HepG2 (cell line): ENCODE data around the gene MAGI1. TPM values are rescaled to one million over a fixed set of nuclear protein-coding genes. Genes with fewer than 3 reads are reported as not detected.
A peak's percentile ranks its signal among the peaks of the same experiment; 100 is the strongest.

Experiments used
- ARNT2 ChIP-seq: sonication (generic); formaldehyde crosslinking; IDR thresholded peaks from 2 replicates; pipeline ENCODE4 v1.8.0; 2022; ENCODE audit warnings: mild to moderate bottlenecking, low read depth, missing genetic modification reagents, moderate library complexity
- BCLAF1 ChIP-seq: fragments of 450-650 bp; IDR thresholded peaks from 2 replicates; pipeline ENCODE4 v1.6.1; 2017; ENCODE audit warnings: mild to moderate bottlenecking
- DR1 ChIP-seq: sonication (generic); formaldehyde crosslinking; IDR thresholded peaks from 2 replicates; pipeline ENCODE4 v1.8.0; 2021; ENCODE audit warnings: mild to moderate bottlenecking, missing genetic modification reagents, inconsistent platforms
- FOSL2 ChIP-seq: sonication (generic); formaldehyde crosslinking; IDR thresholded peaks from 2 replicates; pipeline ENCODE4 v1.4.0; 2020; ENCODE audit warnings: missing genetic modification reagents
- FOXO4 ChIP-seq: sonication (generic); formaldehyde crosslinking; conservative IDR thresholded peaks from 2 replicates; pipeline ENCODE4 v1.8.1; 2023; ENCODE audit warnings: missing genetic modification reagents
- HMG20A ChIP-seq: IDR thresholded peaks from 2 replicates; pipeline ENCODE4 v1.6.1; 2016; ENCODE audit warnings: borderline replicate concordance
- KAT8 ChIP-seq: IDR thresholded peaks from 2 replicates; pipeline ENCODE4 v1.6.1; 2016; ENCODE audit warnings: missing genetic modification reagents, missing compliant biosample characterization
- MED13 ChIP-seq: sonication (generic); formaldehyde crosslinking; IDR thresholded peaks from 2 replicates; pipeline ENCODE4 v1.5.0; 2020; ENCODE audit warnings: missing genetic modification reagents
- MTF2 ChIP-seq: sonication (generic); formaldehyde crosslinking; IDR thresholded peaks from 2 replicates; pipeline ENCODE4 v1.5.0; 2020; ENCODE audit warnings: missing genetic modification reagents, borderline replicate concordance
- NKX3-1 ChIP-seq: sonication (generic); formaldehyde crosslinking; IDR thresholded peaks from 2 replicates; pipeline ENCODE4 v1.5.0; 2020; ENCODE audit warnings: missing genetic modification reagents
- PCBP1 ChIP-seq: fragments of 200-400 bp; formaldehyde crosslinking; IDR thresholded peaks from 2 replicates; pipeline ENCODE4 v1.6.1; 2017; ENCODE audit warnings: mild to moderate bottlenecking, low read depth, low read length, borderline replicate concordance
- PLSCR1 ChIP-seq: sonication (generic); formaldehyde crosslinking; IDR thresholded peaks from 2 replicates; pipeline ENCODE4 v1.5.0; 2020; ENCODE audit warnings: missing genetic modification reagents, mild to moderate bottlenecking, borderline replicate concordance
- SMAD1 ChIP-seq: sonication (generic); formaldehyde crosslinking; IDR thresholded peaks from 2 replicates; pipeline ENCODE4 v1.4.0; 2020; ENCODE audit warnings: missing genetic modification reagents, low read depth, mild to moderate bottlenecking, borderline replicate concordance
- STAG1 ChIP-seq: sonication (generic); formaldehyde crosslinking; IDR thresholded peaks from 2 replicates; pipeline ENCODE4 v1.4.0; 2020; ENCODE audit warnings: missing genetic modification reagents
- YEATS2 ChIP-seq: sonication (generic); formaldehyde crosslinking; IDR thresholded peaks from 2 replicates; pipeline ENCODE4 v1.4.0; 2020; ENCODE audit warnings: missing genetic modification reagents, borderline replicate concordance
- ZNF234 ChIP-seq: sonication (generic); formaldehyde crosslinking; conservative IDR thresholded peaks from 2 replicates; pipeline ENCODE4 v1.5.1; 2020; ENCODE audit warnings: mild to moderate bottlenecking, missing genetic modification reagents
- ZNF235 ChIP-seq: sonication (generic); formaldehyde crosslinking; IDR thresholded peaks from 2 replicates; pipeline ENCODE4 v1.8.1; 2023; ENCODE audit warnings: mild to moderate bottlenecking, missing genetic modification reagents, borderline replicate concordance
- ZNF260 ChIP-seq: sonication (generic); formaldehyde crosslinking; IDR thresholded peaks from 2 replicates; pipeline ENCODE4 v1.4.0; 2020; ENCODE audit warnings: missing genetic modification reagents, low read depth, mild to moderate bottlenecking, borderline replicate concordance
- ZNF562 ChIP-seq: sonication (generic); formaldehyde crosslinking; IDR thresholded peaks from 2 replicates; pipeline ENCODE4 v1.8.0; 2022; ENCODE audit warnings: missing genetic modification reagents, borderline replicate concordance
- ZNF577 ChIP-seq: sonication (generic); formaldehyde crosslinking; IDR thresholded peaks from 2 replicates; pipeline ENCODE4 v1.4.0; 2020; ENCODE audit warnings: mild to moderate bottlenecking, low read depth, missing genetic modification reagents, borderline replicate concordance
- ZNF704 ChIP-seq: sonication (generic); formaldehyde crosslinking; IDR thresholded peaks from 2 replicates; pipeline ENCODE4 v1.8.1; 2023; ENCODE audit warnings: mild to moderate bottlenecking, inconsistent platforms, moderate library complexity, missing genetic modification reagents, borderline replicate concordance
- ZNF891 ChIP-seq: sonication (generic); formaldehyde crosslinking; IDR thresholded peaks from 2 replicates; pipeline ENCODE4 v1.5.0; 2020; ENCODE audit warnings: mild to moderate bottlenecking, missing genetic modification reagents
- polyA plus RNA-seq, 8 experiments: library from polyadenylated mRNA; depleted of rRNA in 3 of 8; stranded (reverse) in 7 of 8; unstranded in 1 of 8; fragments of >200 nt; fragmentation: Illumina TruSeq in 4 of 8; extraction: Trizol in 4 of 8; gene quantifications; 2 replicates each; pipeline versions ENCODE4 v1.2.1 to v1.2.3, GENCODE V29; 2011 to 2016; ENCODE audit warnings: low read depth in 4 of 8, missing spikeins in 1 of 8, mixed read lengths in 1 of 8; ENCODE audit not compliant: insufficient read depth in 1 of 8
- total RNA-seq, 5 experiments: library from RNA; depleted of rRNA; stranded (reverse); fragments of >200 nt; fragmentation: Illumina TruSeq; extraction: Trizol; gene quantifications; 2 replicates each; pipeline ENCODE4 v1.2.3, GENCODE V29; 2016; ENCODE audit warnings: low read depth in 1 of 5

MAGI1 gene
- total and polyA plus RNA-seq, 2 of the 13 experiments (the other 11 are each of a cell fraction or from before 2014, with no cell fraction given): 22.2 to 26.0 TPM

- TF ChIP-seq ZNF704 (CRISPR knock-in tag) (no peak), STAG1 (CRISPR knock-in tag) (no peak; the same call in 1 of the 2 replicates), HMG20A (CRISPR knock-in tag) (no peak), YEATS2 (CRISPR knock-in tag) (no peak), ZNF577 (CRISPR knock-in tag) (no peak), NKX3-1 (CRISPR knock-in tag) (no peak), ZNF891 (CRISPR knock-in tag) (no peak), MTF2 (no peak), ZNF260 (CRISPR knock-in tag) (no peak), KAT8 (CRISPR knock-in tag) (peak; percentile 41; the same call in 1 of the 2 replicates), MED13 (CRISPR knock-in tag) (no peak), DR1 (CRISPR knock-in tag) (no peak), PLSCR1 (CRISPR knock-in tag) (no peak), ZNF234 (CRISPR knock-in tag) (no peak), FOXO4 (no peak), ZNF235 (CRISPR knock-in tag) (no peak), ZNF562 (CRISPR knock-in tag) (no peak), FOSL2 (peak; percentile 52; the same call in 1 of the 2 replicates), SMAD1 (CRISPR knock-in tag) (no peak), ARNT2 (no peak), BCLAF1 (no peak), PCBP1 (no peak)
Observed at GRCh38 chr3:65953881-65954733, 84.6 kb downstream of the MAGI1 start (continued).
